ENCODE results near the gene DHX30.
"Not testable (repeated sequence)": the region's sequence is repeated elsewhere in the genome, so short reads cannot be mapped to it uniquely, and the experiment has no call there.

Gene DHX30

DNA sequence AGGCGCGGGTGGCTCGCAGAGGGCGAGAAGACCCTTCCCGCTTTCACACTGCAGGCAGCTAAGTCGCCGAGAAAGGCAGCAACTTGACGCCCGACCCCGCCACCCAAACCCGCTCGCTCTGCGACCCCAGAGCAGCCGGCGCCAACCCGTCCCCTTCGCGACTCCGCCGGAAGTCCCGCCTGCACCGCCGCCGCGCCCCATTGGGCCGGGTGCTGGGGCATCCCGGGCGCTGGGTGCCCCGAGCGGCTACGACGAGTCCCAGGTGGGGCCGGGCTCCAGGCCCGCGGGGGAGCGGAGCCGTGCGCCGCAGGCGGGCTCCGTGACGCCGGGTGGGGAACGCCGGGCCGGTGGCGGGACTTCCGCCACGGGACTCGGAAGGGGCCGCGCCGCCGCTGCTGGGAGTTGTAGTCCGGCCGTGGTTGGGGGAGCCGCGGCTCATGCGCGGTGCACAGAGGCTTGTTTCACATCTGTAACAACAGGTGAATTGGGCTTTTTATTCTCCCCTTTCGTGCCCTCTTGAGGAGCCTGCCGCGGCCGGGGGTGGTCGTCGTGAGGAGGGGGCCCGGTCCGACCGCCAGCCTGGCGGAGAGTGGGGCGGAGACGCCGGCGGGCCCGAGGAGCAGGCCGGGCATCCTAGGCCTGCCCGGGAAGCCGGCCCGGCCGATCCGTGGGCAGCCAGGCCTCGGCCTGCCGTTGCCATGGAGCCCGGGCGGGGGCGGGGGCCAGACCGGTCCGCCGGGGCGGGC, at the start of gene DHX30:
TSS of gene DHX30 (plus strand) at position 405 of the 746 bp plus-strand sequence. CDS start 7,546 bp downstream, outside the sequence.
- peak; percentile 93 for DNase-seq (ENCODE audit: low spot score)

- no peak for DNase-seq (ENCODE audit: low spot score)
These were observed 44.5 kb upstream of the DHX30 start for GRCh38 chr3:47758261-47759025.

GRCh38 chr3:47760207-47760606, 42.7 kb upstream of the DHX30 start:
- DNase-seq (ENCODE audit: low spot score): not testable (repeated sequence)

GRCh38 chr3:47761046-47761445, 41.9 kb upstream of the DHX30 start:
- DNase-seq (ENCODE audit: low spot score): no peak

DNA sequence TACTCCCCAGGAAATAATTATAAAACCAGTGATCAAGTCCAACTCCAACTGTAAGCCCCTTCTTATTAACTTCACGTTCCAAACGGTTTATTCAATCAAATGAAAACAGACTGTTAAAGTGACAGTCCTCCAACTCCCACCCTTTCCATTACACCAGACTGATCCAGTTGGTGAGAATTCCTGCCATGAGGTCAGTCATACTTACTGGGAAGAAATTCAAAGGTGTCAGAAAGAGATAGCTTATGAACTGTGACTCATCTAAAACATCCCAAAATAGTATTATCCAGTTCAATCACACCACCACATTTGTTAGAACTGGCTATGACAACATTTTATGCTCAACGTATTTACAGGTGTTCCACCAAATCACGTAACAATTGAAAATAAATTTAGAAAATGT, 40.7 kb upstream of the DHX30 start:
- no peak for DNase-seq (ENCODE audit: low spot score)

GRCh38 chr3:47766186-47766585, 36.8 kb upstream of the DHX30 start:
- DNase-seq (ENCODE audit: low spot score): no peak

- DNase-seq (ENCODE audit: low spot score): no peak
These were observed 30.9 kb upstream of the DHX30 start for GRCh38 chr3:47772047-47772446.

DNA sequence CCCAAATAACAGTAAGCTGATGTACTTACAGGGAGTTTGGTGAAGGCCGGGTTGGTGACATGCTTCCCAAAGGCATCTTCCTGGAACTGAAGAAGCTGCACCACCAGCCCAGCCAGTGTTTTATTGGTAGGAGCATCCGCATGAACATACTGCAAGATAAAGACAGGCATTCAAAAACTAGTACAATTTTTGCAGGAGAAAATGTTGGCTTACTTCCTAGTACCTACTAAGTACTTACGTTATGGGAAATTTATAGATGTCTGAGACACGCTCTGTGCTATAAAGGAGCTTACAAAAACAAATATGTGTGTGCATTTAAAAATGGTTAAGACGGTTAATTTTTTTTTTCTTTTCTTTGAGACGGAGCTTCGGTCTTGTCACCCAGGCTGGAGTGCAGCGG, 30.1 kb upstream of the DHX30 start:
- no peak for DNase-seq (ENCODE audit: low spot score)

- no peak for DNase-seq (ENCODE audit: low spot score)
These were observed 24.2 kb upstream of the DHX30 start for GRCh38 chr3:47778746-47779145.

DNA sequence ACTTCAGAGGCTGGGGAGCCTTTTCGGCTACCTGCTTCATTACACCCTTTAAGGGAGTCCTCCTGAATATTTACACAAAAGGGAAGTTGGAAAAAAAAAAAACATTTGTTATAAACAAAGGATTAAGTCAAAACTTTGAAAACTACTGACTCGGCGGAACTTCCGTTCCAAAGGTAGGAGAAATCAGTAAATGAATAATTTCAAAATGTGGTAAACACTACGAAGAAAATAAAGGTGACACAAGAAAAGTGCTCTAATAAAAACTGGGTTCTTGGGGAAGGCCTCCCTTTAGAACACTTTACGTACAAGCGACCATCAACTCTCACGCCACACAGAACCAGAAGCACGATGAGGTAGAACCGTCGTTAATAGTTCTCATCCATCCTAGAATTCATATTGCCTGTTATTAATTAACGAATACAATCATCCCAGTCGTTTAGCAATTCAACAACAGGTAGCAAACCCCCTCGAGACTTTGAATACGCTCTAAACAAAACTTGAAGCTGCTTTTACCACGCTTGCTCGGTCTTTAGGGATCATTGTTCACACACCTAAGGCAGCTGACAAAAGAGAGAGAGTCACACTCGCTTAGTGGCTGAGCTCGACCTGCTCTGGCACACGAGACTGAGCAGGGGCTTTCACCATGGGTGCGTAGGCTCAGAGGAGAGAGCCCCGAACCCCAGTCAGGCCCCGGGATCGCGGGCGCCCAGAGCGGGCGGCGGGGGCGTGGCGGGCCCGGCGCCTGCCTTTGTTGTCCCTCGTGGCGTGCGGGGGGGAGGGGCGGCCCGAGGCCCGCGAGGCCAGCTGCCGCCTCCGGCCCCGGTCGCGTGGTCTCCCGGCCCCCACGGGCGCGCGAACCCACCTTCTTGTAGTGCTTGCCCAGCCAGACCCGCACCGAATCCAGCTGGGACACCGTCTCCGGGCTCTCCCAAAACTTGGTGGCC, 21.9 kb upstream of the DHX30 start:
- DNase-seq (ENCODE audit: low spot score): peak; percentile 82

- peak; percentile 99 for DNase-seq (ENCODE audit: low spot score)
These were observed 21.1 kb upstream of the DHX30 start, which contains the start of gene SMARCC1 for GRCh38 chr3:47781685-47782445. SMARCC1 (minus strand) TSS chr3:47781893; CDS start chr3:47781797, 96 bp downstream.

DNA sequence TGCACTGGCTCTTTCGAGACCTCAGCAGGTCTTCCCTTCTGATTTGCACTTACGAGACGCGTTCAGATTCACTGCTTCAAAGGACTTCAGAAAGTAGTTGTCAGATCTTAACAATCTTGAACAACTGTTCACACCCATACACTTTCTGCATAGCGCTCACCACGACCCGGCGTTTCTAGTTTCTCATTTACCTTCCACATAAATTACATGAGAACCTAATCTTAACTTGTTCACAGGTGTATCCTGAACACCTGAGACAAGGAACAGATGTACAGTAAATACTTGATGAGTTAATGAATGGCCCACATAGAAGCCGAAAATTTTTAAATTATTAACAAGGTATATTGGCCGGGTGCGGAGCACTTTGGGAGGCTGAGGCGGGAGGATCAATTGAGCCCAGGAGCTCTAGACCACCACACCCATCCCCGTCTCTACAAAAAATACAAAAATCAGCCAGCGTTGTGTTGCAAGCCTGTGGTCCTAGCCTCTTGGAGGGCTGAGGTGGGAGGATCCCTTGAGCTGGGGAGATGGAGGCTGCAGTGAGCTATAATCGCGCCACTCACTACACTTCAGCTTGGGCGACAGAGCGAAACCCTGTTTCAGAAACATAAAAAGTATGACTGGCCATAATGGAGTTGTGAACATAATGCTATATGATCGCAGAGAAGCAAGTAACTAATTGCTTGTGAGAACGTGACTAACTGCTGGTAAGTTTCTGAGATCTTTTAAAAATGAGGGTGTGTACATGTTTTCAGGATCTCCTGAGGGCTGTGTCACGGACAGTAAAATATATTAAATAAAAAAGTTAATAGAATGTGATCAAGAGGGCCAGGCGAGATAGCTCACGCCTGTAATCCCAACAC, 20.3 kb upstream of the DHX30 start:
- DNase-seq (ENCODE audit: low spot score): no peak

DNA sequence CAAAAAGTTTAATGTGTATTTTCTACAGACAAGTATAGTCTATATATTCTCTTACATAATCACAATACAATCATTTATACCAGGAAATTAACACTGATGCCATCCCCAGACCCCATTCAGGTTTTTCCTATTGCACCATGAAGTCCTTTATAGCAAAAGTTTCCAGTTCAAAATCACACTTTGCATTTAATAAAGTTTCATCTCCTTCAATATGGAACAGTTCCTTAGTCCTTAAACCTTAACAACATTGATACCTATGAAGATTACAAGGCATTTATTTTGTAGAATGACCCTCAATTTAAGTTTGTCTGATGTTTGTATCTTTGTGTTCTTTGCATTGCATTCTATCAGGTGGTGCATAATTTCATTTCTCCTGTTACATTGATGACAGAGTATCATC, 19.3 kb upstream of the DHX30 start:
- DNase-seq (ENCODE audit: low spot score): no peak

DNA sequence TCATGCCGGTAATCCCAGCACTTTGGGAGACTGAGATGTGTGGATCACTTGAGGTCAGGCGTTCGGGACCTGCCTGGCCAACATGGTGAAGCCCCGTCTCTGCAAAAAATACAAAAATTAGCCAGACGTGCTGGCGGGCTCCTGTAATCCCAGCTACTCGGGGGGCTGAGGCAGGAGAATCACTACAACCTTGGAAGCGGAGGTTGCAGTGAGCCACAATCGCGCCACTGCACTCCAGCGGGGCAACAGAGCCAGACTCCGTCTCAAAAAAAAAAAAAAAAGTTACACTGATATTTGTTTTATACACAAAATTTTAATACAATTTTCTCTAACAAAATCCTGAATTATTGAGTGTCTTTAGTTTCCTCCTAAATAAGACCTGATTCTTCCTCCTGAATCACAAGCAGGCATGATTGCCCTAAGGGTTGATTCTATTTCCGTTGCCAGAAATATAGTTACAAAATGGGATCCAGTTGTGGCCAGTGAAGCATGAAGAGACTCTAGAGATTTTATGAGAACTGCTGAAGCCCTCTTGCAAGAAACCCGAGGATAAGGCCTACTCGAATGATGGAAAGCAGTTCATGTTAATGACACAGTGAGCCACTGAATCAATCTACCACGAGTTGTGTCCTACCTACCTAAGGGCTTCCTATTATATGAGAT, 11.6 kb upstream of the DHX30 start:
- DNase-seq (ENCODE audit: low spot score): no peak

GRCh38 chr3:47792699-47793098, 10.2 kb upstream of the DHX30 start:
- no peak for DNase-seq (ENCODE audit: low spot score)

DNA sequence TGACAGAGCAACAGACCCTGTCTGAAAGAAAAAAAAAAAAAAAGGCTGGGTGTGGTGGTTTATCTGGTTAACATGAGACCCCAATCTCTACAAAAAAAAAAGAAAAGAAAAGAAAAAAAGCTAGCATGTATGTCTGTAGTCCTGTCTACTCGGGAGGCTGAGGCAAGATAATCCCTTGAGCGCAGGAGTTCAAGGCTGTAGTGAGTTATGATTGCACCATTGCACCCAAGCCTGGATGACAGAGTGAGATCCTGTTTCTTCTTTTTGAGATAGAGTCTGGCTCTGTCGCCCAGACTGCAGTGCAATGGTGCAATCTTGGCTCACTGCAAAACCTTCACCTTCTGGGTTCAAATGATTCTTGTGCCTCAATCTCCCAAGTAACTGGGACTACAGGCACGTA, 8.4 kb upstream of the DHX30 start:
- no peak for DNase-seq (ENCODE audit: low spot score)

GRCh38 chr3:47799733-47800132, 3.2 kb upstream of the DHX30 start:
- DNase-seq (ENCODE audit: low spot score): no peak

DNA sequence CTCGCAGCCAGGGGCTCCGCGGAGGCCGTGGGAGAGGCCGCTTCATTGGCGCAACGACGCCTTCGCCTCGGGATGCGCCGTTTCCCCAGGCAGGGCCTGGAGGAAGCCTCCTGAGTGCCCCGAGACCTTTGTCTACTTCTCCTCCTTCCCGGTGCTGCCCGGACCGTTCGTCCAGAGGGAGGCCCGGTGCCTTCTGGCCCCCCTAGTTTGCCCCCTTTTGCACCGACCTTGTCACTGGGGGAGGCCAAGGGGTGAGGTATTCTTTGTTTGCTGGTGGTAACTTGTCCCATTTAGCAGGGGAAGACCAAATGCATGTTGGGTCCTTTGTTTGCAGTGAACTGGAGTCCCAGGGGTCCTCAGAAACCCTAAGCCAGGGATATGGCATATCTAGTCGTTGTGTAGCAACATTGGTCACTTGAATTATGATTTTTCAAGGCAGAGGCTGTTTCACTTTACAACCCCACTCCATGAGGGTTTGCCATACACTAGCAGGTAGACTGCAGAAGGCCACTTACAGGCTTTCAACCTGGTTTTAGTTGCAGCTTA, 615 bp downstream of the DHX30 start:
- DNase-seq (ENCODE audit: low spot score): no peak

GRCh38 chr3:47804577-47804976, 1.6 kb downstream of the DHX30 start:
- no peak for DNase-seq (ENCODE audit: low spot score)

All from iPS-NIHi11 (cell line).